ENCODE results near the gene MAMDC4.
A peak's percentile ranks its signal among the peaks of the same experiment; 100 is the strongest.
"Not testable (repeated sequence)": the region's sequence is repeated elsewhere in the genome, so short reads cannot be mapped to it uniquely, and the experiment has no call there.

Gene MAMDC4

DNA sequence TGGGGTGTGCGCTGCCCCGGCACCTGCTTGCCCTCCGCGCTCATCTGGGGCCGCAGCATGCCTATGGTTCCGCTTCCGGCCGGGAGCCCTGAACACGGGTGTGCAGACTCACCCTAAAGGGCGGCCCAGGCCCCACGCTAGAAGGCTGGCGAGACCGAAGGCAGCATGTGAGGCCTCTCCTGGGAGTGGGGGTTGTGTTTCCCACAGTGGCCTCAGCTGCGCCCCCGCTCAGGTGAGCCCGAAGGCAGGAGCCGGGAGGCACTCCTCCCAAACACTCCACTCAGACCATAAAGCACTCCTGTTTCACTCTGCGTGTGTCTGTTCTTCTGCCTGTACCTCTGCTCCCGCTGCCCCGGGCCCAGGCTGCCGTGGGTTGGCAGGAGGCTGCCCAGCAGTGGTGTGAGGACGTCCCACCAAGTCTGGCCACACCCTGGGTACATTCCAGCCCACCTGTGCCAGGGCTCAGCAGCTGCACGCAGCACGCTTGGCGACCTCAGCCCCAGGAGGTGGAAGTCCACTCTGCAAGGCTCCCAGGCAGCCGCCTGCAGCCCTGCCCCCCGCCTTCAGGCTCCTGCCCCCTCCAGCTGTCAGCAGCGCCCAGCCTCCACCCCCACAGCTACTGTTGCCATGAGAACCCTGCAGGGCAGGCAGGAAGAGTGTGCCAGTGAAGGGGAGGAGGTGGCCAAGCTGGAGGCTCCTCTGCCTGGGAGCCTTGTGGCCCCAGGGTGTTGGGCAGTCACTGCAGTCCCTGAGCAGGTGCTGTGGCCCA, 11.1 kb upstream of the MAMDC4 start:
- H2AFZ ChIP-seq (ENCODE audit: low read length): no peak overlapping the region
- H3K36me3 ChIP-seq (ENCODE audit: insufficient read depth, low read length): peaks cover 35% of the 10 kb centered on the region
- H3K79me2 ChIP-seq (ENCODE audit: insufficient read depth, low read length): no peaks in the 10 kb centered on the region
- H3K27me3 ChIP-seq (ENCODE audit: insufficient read depth, low read length): no peaks in the 10 kb centered on the region
- no peak overlapping the region for H3K9ac ChIP-seq (ENCODE audit: low read length)
- H3K4me2 ChIP-seq (ENCODE audit: low read length): no peak overlapping the region
- H3K9me2 ChIP-seq (ENCODE audit: low read depth, low read length): no peaks in the 10 kb centered on the region
- no peaks in the 10 kb centered on the region for H3F3A ChIP-seq (ENCODE audit: insufficient read depth, low read length)
- peak overlapping the region; percentile 62 for H3K27ac ChIP-seq (ENCODE audit: low read depth, low read length, poor library complexity, severe bottlenecking)
- TF ChIP-seq, protein P1, sequence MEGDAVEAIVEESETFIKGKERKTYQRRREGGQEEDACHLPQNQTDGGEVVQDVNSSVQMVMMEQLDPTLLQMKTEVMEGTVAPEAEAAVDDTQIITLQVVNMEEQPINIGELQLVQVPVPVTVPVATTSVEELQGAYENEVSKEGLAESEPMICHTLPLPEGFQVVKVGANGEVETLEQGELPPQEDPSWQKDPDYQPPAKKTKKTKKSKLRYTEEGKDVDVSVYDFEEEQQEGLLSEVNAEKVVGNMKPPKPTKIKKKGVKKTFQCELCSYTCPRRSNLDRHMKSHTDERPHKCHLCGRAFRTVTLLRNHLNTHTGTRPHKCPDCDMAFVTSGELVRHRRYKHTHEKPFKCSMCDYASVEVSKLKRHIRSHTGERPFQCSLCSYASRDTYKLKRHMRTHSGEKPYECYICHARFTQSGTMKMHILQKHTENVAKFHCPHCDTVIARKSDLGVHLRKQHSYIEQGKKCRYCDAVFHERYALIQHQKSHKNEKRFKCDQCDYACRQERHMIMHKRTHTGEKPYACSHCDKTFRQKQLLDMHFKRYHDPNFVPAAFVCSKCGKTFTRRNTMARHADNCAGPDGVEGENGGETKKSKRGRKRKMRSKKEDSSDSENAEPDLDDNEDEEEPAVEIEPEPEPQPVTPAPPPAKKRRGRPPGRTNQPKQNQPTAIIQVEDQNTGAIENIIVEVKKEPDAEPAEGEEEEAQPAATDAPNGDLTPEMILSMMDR (IDR thresholded peaks at IDR 0.05; ENCODE audit: low read length): no peak
- no peak for TF ChIP-seq EZH2 (IDR thresholded peaks at IDR 0.05; ENCODE audit: borderline replicate concordance, low read length)
- no peak overlapping the region for H3K4me3 ChIP-seq (ENCODE audit: low read depth, low read length, poor library complexity, severe bottlenecking)
- H4K20me1 ChIP-seq (ENCODE audit: insufficient read depth, low read length): no peaks in the 10 kb centered on the region
- H3K4me1 ChIP-seq (ENCODE audit: insufficient read depth, low read length, severe bottlenecking): peaks cover 28% of the 10 kb centered on the region
- H3K9me3 ChIP-seq (ENCODE audit: low read length): no peaks in the 10 kb centered on the region

DNA sequence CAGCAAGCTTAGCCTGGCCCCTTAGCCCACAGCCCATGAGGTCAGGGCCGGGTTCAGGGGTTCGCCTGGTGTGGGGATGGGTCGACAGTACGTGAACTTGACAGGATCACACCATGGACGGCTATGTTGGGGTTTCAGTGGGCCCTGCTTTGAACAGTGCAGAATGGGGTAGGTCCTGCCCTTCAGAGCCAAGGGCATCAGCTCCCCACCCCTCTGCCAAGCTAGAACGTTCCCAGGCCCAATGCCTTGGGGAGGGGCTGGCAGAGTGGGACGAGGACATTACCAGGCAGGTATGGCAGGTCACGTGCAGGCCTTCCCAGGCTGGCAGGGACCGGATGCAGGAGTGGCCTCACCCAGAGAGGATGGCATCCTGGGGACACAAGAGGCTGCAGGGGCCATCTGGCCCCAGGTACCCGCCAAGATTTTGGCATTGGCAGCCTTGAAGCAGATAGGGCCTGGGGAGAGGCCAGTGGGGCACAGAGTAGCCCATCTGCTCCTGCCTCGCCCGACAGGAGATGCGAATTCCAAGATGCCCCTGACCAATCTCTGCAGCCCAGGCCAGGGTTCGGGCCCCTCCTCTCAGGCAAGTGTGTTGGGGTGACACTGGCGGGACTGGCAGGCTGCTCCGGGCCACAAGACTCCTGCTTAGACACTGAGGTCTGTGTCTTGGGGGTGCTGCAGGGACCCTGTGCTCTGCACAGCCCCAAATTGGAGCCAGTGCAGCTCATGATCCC, 10.3 kb upstream of the MAMDC4 start:
- H3K27ac ChIP-seq (ENCODE audit: low read depth, low read length, poor library complexity, severe bottlenecking): peak overlapping the region; percentile 62

DNA sequence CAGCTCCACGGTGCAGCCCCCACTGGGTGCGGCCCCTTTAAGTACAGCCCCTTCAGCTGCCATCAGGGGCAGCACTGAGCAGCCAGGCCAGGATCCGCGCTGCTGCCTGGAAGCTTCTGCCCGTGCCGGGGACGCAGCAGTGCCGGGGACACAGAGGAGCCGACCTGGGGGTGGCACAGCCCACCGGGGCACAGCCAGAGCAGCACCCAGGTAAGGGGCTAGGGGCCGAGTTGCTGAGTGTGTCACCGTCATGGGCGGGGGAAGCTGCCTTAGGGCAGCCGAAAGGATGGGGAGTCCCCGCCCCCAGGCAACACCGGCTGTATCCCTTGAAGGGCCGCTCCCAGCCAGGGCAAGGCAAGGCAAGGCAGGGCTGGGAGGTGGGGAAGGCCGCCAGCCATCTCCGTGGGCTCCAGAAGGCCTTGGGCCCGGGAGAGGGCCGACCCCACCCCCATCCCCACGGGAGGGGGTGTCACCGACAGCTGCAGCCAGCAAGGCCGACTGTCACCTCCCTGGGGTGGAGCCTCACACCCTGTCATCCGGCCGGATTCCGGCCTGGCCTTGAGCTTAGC, 9.7 kb upstream of the MAMDC4 start, which contains the start of gene AJM1:
Gene AJM1, plus strand, starts transcription at position 99 of the 569 bp plus-strand sequence. CDS start 1,937 bp downstream, outside the sequence.
- TF ChIP-seq, protein P1 (IDR thresholded peaks at IDR 0.05; ENCODE audit: low read length): peak; percentile 77
- Histone ChIP-seq H3K4me3 (ENCODE audit: low read depth, low read length, poor library complexity, severe bottlenecking) (peak within 1 kb of the TSS; percentile 59), H3K4me1 (ENCODE audit: insufficient read depth, low read length, severe bottlenecking) (peaks cover 28% of the 10 kb centered on the region), H3K27ac (ENCODE audit: low read depth, low read length, poor library complexity, severe bottlenecking) (peak within 1 kb of the TSS; percentile 63), H3K9ac (ENCODE audit: low read length) (peak within 1 kb of the TSS; percentile 53; the same call in 1 of the 2 replicates), H3K36me3 (ENCODE audit: insufficient read depth, low read length) (peaks cover 35% of the 10 kb centered on the region), H3K4me2 (ENCODE audit: low read length) (peak within 1 kb of the TSS; percentile 78)
- H3K9me3 ChIP-seq (ENCODE audit: low read length); H4K20me1 ChIP-seq (ENCODE audit: insufficient read depth, low read length); H3K79me2 ChIP-seq (ENCODE audit: insufficient read depth, low read length); H3K9me2 ChIP-seq (ENCODE audit: low read depth, low read length); H3K27me3 ChIP-seq (ENCODE audit: insufficient read depth, low read length); H3F3A ChIP-seq (ENCODE audit: insufficient read depth, low read length); H2AFZ ChIP-seq (ENCODE audit: low read length): not testable (repeated sequence)

More for the DNA sequence above, 10.3 kb upstream of the MAMDC4 start:
- H3K79me2 ChIP-seq (ENCODE audit: insufficient read depth, low read length); H3K9me2 ChIP-seq (ENCODE audit: low read depth, low read length); H2AFZ ChIP-seq (ENCODE audit: low read length); H3K9ac ChIP-seq (ENCODE audit: low read length); H3K9me3 ChIP-seq (ENCODE audit: low read length); H3F3A ChIP-seq (ENCODE audit: insufficient read depth, low read length); H4K20me1 ChIP-seq (ENCODE audit: insufficient read depth, low read length); H3K27me3 ChIP-seq (ENCODE audit: insufficient read depth, low read length): not testable (repeated sequence)
- peak overlapping the region; percentile 78; the same call in 1 of the 2 replicates for H3K4me2 ChIP-seq (ENCODE audit: low read length)
- peaks cover 28% of the 10 kb centered on the region for H3K4me1 ChIP-seq (ENCODE audit: insufficient read depth, low read length, severe bottlenecking)
- H3K4me3 ChIP-seq (ENCODE audit: low read depth, low read length, poor library complexity, severe bottlenecking): peak overlapping the region; percentile 59
- H3K36me3 ChIP-seq (ENCODE audit: insufficient read depth, low read length): peaks cover 35% of the 10 kb centered on the region

DNA sequence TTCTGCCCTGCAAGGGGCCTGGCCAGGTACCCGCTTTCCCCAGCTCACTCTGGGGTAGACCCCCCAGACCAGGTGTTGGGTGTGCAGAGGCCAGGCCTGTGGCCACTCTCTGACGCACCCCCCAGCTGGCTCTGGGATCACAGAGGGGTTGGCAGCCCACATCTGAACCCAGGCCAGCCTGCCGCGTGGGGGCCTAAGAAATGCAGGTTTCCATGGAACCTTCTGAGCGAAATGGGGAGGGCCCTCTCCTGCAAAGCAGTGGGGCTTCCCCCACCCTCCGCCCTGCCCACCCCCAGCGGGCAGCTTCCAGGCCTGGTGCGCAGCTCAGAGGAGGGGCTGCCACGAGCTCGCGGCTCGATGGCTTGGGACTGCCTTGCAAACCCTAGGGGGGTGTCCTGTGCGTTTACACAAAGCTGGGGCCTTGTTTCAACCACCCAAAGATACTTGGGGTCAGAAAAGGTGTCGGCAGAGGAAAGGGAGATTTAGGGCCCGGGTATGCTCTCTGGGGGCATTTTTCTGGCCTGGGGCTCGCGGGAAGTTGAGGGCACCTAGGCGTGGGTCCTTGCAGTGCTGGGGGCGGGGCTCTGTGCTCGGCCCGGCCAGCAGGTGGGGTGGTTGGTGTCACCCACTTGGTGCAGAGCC, 8.9 kb upstream of the MAMDC4 start:
- H3K9me3 ChIP-seq (ENCODE audit: low read length); H3F3A ChIP-seq (ENCODE audit: insufficient read depth, low read length); H3K9me2 ChIP-seq (ENCODE audit: low read depth, low read length); H4K20me1 ChIP-seq (ENCODE audit: insufficient read depth, low read length); H3K27me3 ChIP-seq (ENCODE audit: insufficient read depth, low read length); H3K4me3 ChIP-seq (ENCODE audit: low read depth, low read length, poor library complexity, severe bottlenecking); H3K79me2 ChIP-seq (ENCODE audit: insufficient read depth, low read length); H2AFZ ChIP-seq (ENCODE audit: low read length): not testable (repeated sequence)
- H3K9ac ChIP-seq (ENCODE audit: low read length): peak overlapping the region; percentile 1; the same call in 1 of the 2 replicates
- H3K4me2 ChIP-seq (ENCODE audit: low read length): peak overlapping the region; percentile 58
- peak overlapping the region; percentile 63 for H3K27ac ChIP-seq (ENCODE audit: low read depth, low read length, poor library complexity, severe bottlenecking)
- peaks cover 28% of the 10 kb centered on the region for H3K4me1 ChIP-seq (ENCODE audit: insufficient read depth, low read length, severe bottlenecking)
- peaks cover 27% of the 10 kb centered on the region for H3K36me3 ChIP-seq (ENCODE audit: insufficient read depth, low read length)

All from OCI-LY1 (cell line).